Left renal pelvis (tissue), 4 donors: ENCODE measurements around the gene POLE. TPM values are rescaled to one million over a fixed set of nuclear protein-coding genes. Genes with fewer than 3 reads are reported as not detected.

Experiments
- DNase-seq, 4 donors: peaks; one replicate each; pipeline ENCODE4 v3.0.0-alpha.2; 2013; ENCODE audit warnings: low read depth in 4 of 4, low spot score in 3 of 4
- polyA plus RNA-seq, 4 donors: library from polyadenylated mRNA; unstranded; fragments of 120-200 nt; gene quantifications; one replicate each; pipeline ENCODE4 v1.2.1, GENCODE V29; 2013; ENCODE audit not compliant: insufficient read length in 4 of 4

Gene POLE
- polyA plus RNA-seq, 4 donors, result 42.6 to 65.2 (median 49.1) TPM

DNA sequence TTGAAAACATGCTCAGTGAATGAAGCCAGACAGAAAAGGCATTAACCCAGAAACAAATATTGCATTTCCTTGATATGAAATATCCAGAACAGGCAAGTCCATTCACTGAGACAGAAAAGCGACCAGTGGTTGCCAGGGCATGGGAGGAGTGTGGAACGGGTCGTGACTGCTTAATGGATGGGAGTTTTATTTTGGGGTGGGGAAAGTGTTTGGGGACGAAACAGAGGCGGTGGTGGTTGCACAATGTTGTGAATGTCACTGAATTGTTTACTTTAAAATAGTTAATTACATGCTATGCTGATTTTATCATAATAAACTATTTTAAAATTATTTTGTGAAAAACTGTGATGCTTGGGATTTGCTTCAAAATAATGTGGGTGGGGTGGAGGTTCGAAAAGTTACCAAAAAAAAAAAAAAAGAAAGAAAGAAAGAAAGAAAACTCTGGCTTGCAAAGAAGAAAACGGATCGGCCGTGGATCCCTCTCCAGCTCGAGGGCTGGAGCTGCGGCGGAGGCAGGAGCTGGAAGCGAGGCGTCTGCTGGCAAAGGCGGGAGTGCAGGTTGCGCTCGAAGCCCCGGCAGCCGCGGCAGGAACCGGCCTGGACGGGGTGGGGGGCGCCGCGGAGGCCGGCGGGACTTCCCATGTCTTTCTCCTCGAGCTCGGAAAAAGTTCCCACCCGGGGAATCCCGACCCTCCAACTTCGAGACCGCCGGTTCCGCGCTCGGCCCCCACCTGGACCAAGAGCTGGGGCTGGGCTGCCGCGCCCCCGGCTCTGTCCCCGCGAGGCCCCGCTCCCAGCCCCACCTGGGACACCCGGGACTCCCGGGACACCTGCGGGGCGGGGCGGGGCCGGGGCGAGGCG is 69.1 kb downstream of the POLE start:
- no peak for DNase-seq

DNA sequence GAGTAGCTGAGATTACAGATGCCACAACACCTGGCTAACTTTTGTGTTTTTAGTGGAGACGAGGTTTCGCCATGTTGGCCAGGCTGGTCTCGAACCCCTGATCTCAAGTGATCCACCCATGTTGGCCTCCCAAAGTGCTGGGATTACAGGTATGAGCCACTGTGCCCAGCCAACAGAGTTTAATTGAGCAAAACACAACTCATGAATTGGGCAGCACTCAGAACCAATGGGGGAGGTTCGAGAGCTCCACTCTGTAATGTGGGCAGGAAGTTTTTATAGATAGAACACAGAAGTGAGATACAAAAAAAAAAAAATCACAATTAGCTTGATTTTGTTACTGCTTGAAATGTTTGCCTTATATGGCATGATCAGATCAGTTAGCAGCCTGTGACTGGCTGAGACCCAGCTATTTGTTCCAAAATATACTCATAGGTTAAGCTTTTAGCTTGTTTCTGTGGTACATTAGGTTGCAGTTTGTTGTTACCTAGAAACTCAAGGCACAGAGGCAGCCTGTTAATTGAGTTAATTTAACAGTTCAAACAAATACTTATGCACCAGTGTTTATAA is 69.9 kb downstream of the POLE start:
- no peak for DNase-seq

DNA sequence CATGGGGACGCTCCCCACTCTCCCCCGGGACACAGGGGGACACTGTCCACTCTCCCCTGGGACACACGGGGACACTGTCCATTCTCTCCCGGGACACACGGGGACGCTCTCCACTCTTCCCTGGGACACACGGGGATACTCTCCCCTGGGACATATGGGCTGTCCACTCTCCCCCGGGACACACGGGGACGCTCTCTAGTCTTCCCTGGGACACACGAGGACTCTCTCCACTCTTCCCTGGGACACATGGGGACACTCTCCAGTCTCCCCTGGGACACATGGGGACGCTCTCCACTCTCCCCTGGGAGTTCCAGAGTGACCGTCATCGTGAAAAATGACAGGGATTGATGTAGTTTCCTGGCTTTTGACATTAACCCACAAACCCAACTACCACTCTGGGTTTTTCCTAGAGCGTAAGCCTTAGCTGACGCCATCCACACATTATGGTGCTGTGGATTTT is 71.5 kb downstream of the POLE start:
- no peak for DNase-seq

GRCh38 chr12:132614861-132615578 is 72.1 kb downstream of the POLE start:
- DNase-seq, result no peak

DNA sequence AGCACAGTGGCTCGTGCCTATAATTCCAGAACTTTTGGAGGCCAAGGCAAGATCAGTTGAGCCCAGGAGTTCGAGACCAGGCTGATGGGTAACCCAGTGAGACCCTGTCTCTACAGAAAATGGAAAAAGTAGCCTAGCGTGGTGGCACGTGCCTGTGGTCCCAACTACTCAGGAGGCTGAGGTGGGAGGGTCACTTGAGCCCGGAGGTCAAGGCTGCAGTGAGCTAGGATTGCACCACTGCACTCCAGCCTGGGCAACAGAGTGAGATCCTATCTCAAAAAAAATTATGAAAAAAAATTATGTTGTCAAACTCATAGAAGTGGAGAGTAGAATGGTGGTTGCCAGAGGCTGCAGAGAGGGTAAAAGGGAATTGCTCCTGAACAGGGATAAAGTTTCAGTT is 73.1 kb downstream of the POLE start:
- DNase-seq, result no peak

DNA sequence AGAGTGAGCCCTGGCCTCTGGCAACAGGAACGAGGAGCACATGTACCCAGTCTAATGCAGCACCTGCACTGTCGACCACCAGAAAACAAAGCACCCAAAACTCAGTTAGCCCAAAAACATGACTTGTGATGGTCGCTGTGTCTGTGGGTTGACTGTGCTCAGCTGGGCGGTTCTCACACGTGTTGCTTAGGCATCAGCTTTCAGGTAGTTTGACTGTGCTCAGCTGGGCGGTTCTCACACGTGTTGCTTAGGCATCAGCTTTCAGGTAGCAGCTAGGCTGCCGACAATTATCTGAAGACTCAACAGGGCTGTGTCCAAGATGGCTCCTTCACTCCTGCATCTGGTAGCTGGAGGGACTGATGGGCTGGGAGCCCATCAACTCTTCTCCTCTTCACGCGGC is 75.5 kb downstream of the POLE start:
- no peak for DNase-seq

DNA sequence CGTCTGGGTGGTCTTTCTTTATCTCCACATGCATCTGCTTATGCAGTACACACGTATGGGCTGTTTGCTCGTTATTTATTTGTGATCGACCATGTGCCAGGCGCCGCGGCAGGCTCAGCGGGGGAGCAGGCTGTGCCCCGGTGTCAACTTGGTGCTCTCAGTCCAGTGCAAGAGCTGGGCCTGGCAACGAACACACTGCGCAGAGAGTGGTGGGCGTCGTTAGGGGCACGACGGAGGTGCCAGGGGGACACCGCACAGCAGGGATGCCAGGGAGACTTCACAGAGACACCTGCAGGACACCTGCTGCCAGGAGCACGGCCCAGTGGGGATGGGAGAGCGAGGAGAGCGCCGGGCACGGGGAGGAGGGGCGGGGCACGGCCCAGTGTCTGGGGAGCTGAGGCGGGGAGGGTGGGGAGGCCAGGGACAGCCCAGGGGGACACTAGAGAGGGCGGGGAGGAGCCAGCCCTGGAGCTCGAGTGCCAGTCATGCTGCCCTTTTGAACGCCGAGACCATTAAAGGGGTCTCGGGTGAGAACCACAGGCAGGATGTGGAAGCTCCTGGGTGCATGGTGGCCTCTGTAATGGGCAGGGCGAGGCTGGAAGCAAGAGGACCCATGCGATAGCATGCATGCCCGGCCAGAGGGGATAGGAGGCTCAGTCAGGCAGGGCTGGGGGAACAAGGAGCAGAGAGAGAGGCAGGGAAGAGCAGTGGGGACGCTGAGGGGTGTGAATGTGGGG is 76.1 kb downstream of the POLE start:
- no peak for DNase-seq

GRCh38 chr12:132610051-132610759 is 76.9 kb downstream of the POLE start, which contains the start of gene LRCOL1:
TSS of gene LRCOL1 (minus strand) at chr12:132610582. CDS start at chr12:132606251, 4,331 bp downstream.
- DNase-seq, result no peak

DNA sequence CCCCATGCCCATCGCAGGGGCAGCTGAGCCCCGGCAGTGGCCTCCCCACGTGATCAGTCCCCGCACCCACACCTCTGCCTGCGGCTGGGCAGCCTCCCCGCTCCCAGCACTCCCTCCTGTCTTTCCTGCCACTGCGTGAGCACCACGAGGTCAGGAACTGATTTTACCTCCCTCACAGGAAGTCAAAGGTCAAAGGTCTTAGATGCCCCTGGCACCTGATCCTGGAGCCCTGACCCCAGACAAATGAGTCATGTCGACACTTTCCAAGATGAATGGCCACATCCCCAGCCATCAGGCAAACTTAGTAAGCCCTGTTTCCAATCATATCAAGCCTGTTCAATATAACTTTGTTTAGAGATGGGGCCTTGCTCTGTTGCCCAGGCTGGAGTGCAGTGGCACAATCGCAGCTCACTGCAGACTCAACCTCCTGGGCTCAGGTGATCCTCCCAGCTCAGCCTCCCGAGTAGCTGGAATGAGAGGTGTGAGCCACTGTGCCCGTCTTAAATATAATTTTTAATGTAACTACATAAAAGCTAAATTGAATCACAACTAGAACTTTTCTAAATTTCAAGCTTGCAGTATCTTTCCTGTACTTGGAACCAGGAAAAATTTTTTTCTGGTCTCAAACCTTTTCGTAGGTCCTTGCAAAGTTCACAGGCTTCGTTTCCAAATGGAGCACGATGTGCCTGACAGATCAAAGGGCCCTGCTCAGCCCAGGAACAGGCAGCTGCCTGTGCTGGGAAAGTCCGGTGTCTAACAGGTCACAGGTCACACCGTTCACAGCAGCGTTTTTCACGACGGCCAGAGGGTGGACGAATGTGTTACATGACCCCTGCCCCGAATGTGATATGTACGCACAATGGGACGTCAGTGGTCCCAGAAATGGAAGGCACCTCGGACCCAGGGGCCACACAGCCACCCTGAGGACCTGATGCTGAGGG is 78.6 kb downstream of the POLE start:
- DNase-seq, result no peak

DNA sequence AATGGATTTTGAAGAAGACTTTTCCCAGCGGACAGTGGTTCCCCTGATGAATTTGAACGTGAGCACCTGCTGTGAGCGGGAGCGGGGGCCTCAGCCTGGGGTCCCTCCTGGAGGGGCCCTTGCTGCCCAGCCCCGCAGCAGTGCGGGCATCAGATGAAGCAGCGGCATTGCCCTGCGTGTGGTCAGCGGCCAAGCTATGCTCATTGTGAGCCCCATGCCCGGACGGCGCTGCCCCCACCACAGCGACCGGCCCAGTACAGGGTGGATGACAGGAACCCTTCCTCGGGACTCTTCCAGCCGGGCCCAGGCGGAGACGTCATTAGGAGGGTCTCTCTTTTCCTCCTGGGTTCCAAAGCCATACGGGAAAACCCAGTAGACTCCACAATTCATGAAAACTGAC is 80.2 kb downstream of the POLE start:
- no peak for DNase-seq

DNA sequence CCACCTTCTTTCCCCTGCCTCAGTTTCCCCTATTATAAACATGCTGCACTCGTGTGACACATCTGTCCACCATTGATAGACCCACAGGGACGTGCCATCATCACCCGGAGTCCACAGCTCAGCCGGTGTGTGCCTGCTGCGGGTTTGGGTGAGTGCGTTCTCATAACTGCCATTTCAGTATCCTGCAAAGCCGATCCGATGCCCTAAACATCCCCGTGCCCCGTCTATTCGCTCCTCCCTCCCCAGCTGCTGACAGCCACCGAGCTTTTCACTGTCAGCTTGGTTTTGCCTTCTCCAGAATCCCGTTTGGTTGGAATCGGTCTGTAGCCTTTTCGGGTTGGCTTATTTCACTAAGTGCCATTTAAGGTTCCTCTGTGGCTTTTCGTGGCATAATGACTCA is 80.7 kb downstream of the POLE start:
- no peak for DNase-seq

GRCh38 chr12:132605892-132606291 is 81.2 kb downstream of the POLE start:
- no peak for DNase-seq

- no peak for DNase-seq
These were observed 82.3 kb downstream of the POLE start for GRCh38 chr12:132604668-132605441.

DNA sequence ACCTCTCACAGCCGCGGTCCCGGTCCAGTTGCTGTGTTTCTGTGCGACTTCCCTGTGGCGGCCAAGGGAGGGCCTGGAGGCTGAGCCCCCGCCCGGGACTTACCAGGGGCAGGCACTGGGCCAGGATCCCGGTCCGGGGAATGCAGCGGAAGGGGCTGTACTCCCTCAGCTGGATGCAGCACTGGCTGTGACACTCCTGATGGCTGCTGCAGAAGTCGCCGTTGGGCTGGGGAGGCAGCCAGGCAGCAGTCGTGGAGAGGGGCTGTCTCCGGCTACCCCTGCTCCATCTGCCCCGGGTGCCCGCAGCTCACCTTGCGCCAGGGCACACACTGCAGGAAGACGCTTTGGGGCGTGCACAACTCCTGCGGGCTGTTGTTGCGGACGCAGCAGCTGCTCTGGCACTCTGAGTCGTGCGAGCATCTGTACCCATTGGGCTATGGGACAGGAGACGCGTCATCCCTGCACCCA is 83.0 kb downstream of the POLE start:
- no peak for DNase-seq

GRCh38 chr12:132603240-132604150 is 83.6 kb downstream of the POLE start:
- no peak for DNase-seq

- no peak for DNase-seq
These were observed 84.4 kb downstream of the POLE start for GRCh38 chr12:132602572-132603239.
